ENCODE measurements around the gene PALLD.

- TF ChIP-seq SP1 (IDR thresholded peaks at IDR 0.05; ENCODE audit: low read depth): no peak
- no peak for TF ChIP-seq POLR2A (IDR thresholded peaks at IDR 0.05; ENCODE audit: borderline replicate concordance, extremely low read depth, insufficient read depth, insufficient read length)
- TF ChIP-seq, protein P1, sequence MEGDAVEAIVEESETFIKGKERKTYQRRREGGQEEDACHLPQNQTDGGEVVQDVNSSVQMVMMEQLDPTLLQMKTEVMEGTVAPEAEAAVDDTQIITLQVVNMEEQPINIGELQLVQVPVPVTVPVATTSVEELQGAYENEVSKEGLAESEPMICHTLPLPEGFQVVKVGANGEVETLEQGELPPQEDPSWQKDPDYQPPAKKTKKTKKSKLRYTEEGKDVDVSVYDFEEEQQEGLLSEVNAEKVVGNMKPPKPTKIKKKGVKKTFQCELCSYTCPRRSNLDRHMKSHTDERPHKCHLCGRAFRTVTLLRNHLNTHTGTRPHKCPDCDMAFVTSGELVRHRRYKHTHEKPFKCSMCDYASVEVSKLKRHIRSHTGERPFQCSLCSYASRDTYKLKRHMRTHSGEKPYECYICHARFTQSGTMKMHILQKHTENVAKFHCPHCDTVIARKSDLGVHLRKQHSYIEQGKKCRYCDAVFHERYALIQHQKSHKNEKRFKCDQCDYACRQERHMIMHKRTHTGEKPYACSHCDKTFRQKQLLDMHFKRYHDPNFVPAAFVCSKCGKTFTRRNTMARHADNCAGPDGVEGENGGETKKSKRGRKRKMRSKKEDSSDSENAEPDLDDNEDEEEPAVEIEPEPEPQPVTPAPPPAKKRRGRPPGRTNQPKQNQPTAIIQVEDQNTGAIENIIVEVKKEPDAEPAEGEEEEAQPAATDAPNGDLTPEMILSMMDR (IDR thresholded peaks at IDR 0.05 in 2 of 3, conservative IDR thresholded peaks at IDR 0.05 in 1 of 3; ENCODE audit: borderline replicate concordance in 1 of 3, insufficient read depth in 1 of 3, low read depth in 2 of 3, low read length in 2 of 3): no peak
- no peak for TF ChIP-seq JUND (IDR thresholded peaks at IDR 0.05)
- no peak for TF ChIP-seq YY1 (IDR thresholded peaks at IDR 0.05; ENCODE audit: extremely low read depth, insufficient replicate concordance, low read depth, low read length)
- TF ChIP-seq, protein P2, sequence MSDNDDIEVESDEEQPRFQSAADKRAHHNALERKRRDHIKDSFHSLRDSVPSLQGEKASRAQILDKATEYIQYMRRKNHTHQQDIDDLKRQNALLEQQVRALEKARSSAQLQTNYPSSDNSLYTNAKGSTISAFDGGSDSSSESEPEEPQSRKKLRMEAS (IDR thresholded peaks at IDR 0.05): no peak
- no peak for TF ChIP-seq EZH2phosphoT487 (IDR thresholded peaks at IDR 0.05; ENCODE audit: borderline replicate concordance)
Measured at GRCh38 chr4:168565130-168565529, 68.3 kb downstream of the PALLD start.
